GM18858 (cell line): ENCODE data around the gene PPP2R5B.

Source experiments
- ATAC-seq: cut with Tn5 transposase; IDR thresholded peaks from one replicate; pipeline ENCODE4 v1.9.1; 2021; ENCODE audit not compliant: unreplicated experiment

The PPP2R5B gene

GRCh38 chr11:64923944-64924909 lies at the start of gene PPP2R5B:
Gene PPP2R5B, plus strand, starts transcription at chr11:64924689. Its CDS starts 1,046 bp downstream, at chr11:64925735.
- ATAC-seq = peak; percentile 70

DNA sequence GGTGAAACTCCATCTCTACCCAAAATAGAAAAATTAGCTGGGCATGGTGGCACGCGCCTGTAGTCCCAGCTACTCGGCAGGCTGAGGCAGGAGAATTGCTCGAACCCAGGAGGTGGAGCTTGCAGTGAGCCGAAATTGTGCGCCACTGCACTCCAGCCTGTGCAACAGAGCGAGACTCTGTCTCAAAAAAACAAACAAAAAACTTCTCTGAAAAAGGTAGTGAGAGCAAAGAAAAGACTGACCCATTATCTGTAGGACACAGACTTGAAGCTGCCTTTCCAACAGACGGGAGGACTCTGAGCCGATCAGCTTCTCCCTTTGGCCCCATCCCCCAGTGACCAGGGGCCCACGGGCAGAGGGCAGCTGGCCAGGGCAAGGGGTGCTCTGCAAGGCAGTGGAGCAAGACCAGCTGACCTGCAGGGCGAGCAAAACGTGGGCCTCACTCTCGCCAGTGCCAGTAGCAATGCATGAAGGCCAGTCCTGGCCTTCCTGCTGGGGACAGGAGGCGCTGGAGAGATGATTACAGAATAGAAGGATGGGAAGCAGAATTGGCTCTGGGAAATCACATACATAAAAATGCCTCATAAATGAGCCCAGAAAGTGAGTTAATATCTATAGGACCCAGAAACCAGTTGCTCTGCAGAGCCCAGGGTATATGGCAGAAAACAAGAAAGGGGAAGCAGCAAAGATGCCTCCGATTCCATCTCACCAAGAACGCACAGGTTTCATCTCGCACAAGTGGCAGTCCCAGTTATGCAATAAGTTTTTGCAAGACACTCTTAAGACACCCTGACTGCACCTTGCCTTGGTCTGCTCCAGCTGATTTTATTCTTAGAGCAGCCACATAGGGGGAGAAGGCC lies 48.9 kb upstream of the PPP2R5B start:
- no peak for ATAC-seq

DNA sequence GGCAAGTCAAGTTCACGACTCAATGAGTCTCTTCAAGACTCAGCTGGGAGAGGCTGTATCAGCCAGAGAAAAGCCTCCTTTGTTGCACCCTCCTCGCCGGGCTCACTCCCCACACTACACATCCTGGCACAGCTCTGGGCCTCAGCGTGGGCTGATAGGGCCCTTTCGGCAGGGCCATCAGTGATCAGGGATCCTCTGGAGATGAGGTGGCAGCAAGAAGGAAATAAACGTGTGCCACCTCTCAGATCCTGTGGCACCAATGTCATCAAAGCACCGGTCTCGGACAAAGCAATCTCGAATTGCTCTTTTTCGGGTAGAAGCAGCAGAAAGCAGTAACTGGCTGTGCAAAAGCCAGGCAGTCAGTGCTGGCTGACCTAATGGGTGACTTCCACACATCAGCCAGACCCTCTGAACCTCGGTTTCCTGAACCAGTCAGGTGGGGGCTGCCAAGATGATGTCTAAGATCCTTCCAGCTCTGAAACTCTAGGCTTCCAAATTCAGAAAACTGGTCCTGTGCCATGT lies 48.2 kb upstream of the PPP2R5B start:
- no peak for ATAC-seq

- no peak for ATAC-seq
Measured at GRCh38 chr11:64876835-64877341, 47.6 kb upstream of the PPP2R5B start.

- ATAC-seq = no peak
Measured at GRCh38 chr11:64877390-64878222, 46.9 kb upstream of the PPP2R5B start.

GRCh38 chr11:64878223-64878493 lies 46.3 kb upstream of the PPP2R5B start:
- no peak for ATAC-seq

- ATAC-seq = peak; percentile 48
Measured at GRCh38 chr11:64878494-64879243, 45.8 kb upstream of the PPP2R5B start, which contains the start of gene EHD1. Gene EHD1, minus strand, starts transcription at chr11:64878621. Its CDS starts 157 bp downstream, at chr11:64878464.

GRCh38 chr11:64879244-64879900 lies 45.1 kb upstream of the PPP2R5B start:
- ATAC-seq = no peak

DNA sequence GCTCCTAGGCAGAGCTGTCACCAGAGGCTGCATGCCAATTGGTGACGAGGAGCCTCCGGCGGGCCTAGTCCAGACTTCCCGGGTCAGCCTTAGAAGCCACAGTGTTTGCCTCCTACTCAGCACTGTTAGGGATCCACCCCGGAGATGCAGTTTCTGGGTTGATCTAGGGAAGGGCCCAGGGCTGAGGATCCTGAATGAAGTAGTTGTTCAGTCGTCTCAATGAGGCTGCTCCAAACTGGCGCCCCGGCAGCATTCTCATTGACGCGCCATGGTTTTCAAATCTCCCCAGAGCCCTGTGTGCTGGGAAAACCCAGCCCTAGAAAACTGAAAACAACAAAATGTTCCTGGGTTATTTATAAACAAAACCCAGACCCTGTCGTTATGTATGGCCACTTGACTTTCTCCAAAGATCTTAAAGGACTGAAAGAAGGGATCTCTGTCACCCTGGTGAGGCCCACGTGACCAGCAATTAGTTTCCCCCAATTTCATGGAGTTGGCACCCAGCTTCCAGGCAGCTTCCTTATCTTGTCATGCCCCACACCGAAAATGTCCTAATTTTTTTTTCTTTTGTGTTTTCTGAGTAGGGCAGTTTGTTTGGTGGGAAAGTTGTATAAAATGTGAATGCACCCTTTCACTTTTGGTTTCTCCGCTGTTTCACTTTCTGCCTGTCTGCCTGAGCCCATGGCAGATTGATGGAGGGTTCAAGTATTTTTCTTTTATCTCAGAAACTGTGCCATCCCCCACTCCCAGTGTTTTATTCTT lies 44.1 kb upstream of the PPP2R5B start:
- no peak for ATAC-seq

GRCh38 chr11:64881476-64881875 lies 43.0 kb upstream of the PPP2R5B start:
- no peak for ATAC-seq

DNA sequence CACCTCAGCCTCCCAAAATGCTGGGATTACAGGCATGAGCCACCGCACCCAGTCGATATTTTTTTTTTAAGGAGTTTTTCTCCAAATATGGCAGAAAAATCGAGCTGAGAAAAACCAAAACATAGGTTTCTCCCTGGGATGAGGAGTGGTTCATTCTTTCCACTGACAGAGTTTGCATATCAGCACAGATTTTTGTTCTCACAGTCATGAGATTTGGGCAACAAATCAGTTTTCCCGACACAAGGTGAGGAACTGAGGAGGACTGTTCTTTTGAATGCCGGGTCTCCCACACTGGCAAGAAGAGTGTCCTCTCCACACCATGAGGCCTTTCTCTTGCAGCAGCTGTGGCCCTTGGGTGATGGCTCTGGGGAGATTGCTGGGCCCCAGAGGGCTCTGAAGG lies 42.2 kb upstream of the PPP2R5B start:
- no peak for ATAC-seq

- ATAC-seq = no peak
Measured at GRCh38 chr11:64883575-64883974, 40.9 kb upstream of the PPP2R5B start.

DNA sequence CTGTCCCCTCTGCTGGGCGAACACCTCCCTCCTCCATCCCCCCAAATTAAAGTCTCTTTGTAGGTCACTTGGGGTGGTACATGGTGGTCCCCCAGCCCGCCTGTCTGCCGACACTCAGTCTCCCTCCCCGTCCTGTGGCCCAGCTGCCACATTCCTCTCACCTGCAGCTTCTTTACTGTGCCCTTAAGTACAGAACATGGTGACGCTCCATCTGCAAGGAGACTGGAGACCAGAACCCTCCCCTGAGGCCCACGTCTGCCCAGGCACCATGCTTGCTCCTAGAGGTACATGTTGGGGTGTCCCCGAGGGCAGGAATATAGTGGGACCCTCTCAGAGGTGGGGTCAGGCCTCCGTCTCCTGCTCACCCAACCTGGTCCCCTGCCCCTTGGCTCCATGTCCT lies 40.5 kb upstream of the PPP2R5B start:
- no peak for ATAC-seq

- no peak for ATAC-seq
Measured at GRCh38 chr11:64885367-64886286, 38.9 kb upstream of the PPP2R5B start.

DNA sequence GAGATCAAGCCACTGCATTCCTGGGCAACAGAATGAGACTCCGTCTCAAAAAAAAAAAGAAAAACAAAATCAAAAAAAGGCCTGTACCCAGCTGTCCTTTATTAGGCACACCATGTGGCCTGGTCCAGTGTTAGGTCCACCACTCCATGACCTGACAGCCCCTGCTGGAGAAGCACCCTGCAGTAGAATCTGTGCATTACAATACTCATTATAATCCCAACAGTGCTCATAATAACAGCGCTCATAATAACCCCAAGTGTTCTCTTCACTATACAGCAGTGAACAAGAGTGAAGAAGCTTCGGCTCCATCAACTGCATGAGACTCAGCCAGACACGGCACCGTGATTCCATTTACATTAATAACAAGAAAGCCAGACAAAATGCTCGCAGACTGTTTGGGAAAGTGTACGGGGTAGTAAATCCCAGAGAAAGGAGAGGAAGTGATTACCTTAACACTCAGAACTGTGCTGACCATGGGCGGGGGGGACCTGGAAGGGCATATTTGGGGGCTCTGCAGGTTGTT lies 37.2 kb upstream of the PPP2R5B start:
- no peak for ATAC-seq

- no peak for ATAC-seq
Measured at GRCh38 chr11:64887757-64888405, 36.6 kb upstream of the PPP2R5B start.

- no peak for ATAC-seq
Measured at GRCh38 chr11:64888406-64888728, 36.1 kb upstream of the PPP2R5B start.
